ENCODE measurements around the gene CCND2.

CCND2 gene

DNA sequence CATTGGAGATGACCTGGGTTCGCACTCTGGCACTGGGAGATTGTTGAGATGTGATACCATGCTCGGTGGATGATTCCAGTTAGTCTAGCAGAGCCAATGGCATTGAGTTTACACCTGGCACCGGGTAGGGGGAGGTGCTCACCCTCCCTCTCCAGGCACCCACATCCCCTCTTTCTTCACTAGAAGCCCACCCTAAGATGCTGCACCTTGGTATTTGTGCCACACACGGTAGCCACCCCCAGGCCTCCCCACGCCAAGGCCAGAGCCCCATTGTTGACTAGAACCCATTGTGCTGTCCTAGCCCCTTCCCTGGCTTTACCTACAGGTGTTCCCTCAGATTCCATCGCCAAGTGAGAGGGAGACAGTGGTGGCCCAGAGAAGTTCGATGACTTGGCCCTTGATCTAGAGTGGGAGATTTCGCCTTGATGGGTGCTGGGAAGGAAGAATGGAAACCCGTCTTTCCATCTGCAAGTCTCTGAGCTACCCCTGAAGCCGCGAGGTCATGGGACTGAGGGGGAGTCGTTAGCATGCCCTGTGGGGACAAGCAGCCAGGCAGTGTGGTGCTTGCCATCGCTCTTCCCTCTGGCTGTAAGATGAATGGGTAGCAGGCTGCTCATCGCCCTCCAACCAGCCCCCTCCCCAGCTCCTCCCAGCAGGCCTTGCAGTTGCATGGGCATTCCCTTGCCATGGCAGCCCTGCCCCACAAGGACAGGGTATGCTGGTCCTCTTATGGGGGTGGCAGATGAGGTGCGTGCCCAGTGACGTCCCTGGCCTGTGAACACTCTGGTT, 8.7 kb downstream of the CCND2 start:
- no peak for TF ChIP-seq Cebpa-rat (IDR thresholded peaks at IDR 0.05)
- H3K4me2 ChIP-seq: no peak overlapping the region
- no peak overlapping the region for H3K4me3 ChIP-seq
- no peaks in the 10 kb centered on the region for H3K9me3 ChIP-seq (replicated peaks in 1 of 11)
- H3K36me3 ChIP-seq: no peaks in the 10 kb centered on the region
- no peaks in the 10 kb centered on the region; a peak in 1 of 22 replicates for H4K20me1 ChIP-seq
- H3K27ac ChIP-seq: no peak overlapping the region
- H3K27me3 ChIP-seq: peaks cover 3 to 32% (median 15%) of the 10 kb centered on the region in 11 experiments; a peak in 14 of 22 replicates
- H3K4me1 ChIP-seq: peaks cover 0 to 39% (median 12%) of the 10 kb centered on the region in 10 experiments; a peak in 10 of 20 replicates
- H3K9ac ChIP-seq: no peak overlapping the region

DNA sequence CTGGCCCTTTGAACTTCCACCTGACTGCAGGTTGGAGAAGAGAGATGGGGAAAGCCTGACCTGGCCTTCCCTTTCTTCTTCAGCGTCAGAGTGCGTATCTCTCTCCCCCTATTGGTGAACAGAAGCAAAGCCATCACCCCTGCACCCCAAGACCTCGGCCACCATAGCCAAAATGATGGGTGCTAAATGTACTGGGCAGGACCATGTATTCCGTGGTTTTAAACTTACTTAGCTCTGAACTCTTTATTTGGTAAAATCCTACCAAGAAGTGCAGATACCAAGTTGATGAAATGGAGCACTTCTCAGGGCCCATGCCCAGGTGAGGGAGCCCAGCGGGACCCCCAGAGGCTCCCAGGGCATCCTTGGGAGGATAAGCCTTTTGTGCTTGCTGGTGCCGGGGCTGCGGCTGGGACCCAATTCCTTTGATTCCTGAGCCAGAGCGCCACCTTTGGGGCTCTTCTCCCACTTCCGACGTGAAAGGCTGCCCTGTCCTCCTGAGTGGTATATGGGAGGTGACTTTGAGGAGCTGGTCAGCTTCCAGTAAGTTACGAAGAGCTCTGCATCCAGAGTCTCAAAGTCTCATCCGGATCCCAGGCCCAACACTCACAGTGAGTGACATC, 9.4 kb downstream of the CCND2 start:
- H3K9me3 ChIP-seq (replicated peaks in 1 of 11): no peaks in the 10 kb centered on the region
- no peak overlapping the region for H3K9ac ChIP-seq
- H3K4me3 ChIP-seq: no peak overlapping the region
- no peak for TF ChIP-seq Cebpa-rat (IDR thresholded peaks at IDR 0.05)
- H3K27ac ChIP-seq: no peak overlapping the region
- no peaks in the 10 kb centered on the region for H3K36me3 ChIP-seq
- H3K27me3 ChIP-seq: peaks cover 0 to 26% (median 8%) of the 10 kb centered on the region in 11 experiments; a peak in 12 of 22 replicates
- H4K20me1 ChIP-seq: no peaks in the 10 kb centered on the region; a peak in 1 of 22 replicates
- H3K4me1 ChIP-seq: peaks cover 0 to 46% (median 18%) of the 10 kb centered on the region in 10 experiments; a peak in 12 of 20 replicates
- no peak overlapping the region for H3K4me2 ChIP-seq

DNA sequence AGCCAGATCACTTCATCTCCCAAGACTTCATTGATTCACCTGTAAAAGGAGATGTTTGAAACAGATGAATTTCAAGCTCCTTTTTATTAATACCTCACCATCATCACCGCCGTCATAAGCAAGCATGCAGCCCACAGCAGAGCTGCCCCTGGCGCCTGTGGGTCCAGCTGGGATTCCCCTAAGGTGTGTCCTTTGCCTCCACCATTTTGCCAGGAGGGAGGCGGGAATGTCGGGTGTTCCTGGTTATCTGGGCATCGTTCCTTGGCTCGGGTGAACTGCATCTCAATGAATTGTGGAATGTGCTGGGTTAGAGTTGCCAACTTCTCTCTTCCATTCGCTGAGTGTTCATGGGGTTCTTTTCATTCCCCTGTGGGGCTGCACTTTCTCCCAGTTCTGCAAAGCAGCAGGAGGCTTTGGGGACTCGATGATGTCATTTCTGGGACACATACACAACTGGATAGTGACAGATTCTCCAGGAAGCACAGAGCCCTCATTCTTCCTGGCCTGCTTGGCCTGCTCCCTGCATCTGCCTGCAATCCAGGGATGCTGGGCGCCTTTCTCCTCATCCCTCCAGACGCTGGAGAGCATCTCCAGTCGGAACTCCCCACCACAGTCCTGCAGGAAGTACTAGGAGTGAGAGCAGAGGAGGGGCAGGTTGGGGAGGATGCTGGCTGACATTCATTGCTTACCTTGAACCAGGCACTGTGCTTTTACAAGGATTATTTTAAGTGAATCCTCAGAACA, 10.1 kb downstream of the CCND2 start:
- TF ChIP-seq Cebpa-rat (IDR thresholded peaks at IDR 0.05): no peak
- peaks cover 3 to 46% (median 21%) of the 10 kb centered on the region in 10 experiments for H3K4me1 ChIP-seq
- peaks cover 0 to 20% (median 6%) of the 10 kb centered on the region in 11 experiments; a peak in 11 of 22 replicates for H3K27me3 ChIP-seq
- no peak overlapping the region for H3K27ac ChIP-seq
- H3K9me3 ChIP-seq (replicated peaks in 1 of 11): no peaks in the 10 kb centered on the region
- no peak overlapping the region for H3K9ac ChIP-seq
- no peaks in the 10 kb centered on the region for H4K20me1 ChIP-seq
- no peak overlapping the region for H3K4me3 ChIP-seq
- H3K36me3 ChIP-seq: no peaks in the 10 kb centered on the region
- no peak overlapping the region for H3K4me2 ChIP-seq

GRCh38 chr12:4284306-4284705, 10.7 kb downstream of the CCND2 start:
- H3K4me2 ChIP-seq: no peak overlapping the region
- no peak overlapping the region for H3K9ac ChIP-seq
- H3K27ac ChIP-seq: no peak overlapping the region
- H3K36me3 ChIP-seq: no peaks in the 10 kb centered on the region
- no peaks in the 10 kb centered on the region for H4K20me1 ChIP-seq
- H3K9me3 ChIP-seq (replicated peaks in 1 of 11): no peaks in the 10 kb centered on the region
- H3K4me1 ChIP-seq: peaks cover 9 to 46% (median 24%) of the 10 kb centered on the region in 10 experiments
- no peak overlapping the region for H3K4me3 ChIP-seq
- TF ChIP-seq Cebpa-rat (IDR thresholded peaks at IDR 0.05): no peak
- H3K27me3 ChIP-seq: peaks cover 0 to 13% (median 3%) of the 10 kb centered on the region in 11 experiments; a peak in 10 of 22 replicates

DNA sequence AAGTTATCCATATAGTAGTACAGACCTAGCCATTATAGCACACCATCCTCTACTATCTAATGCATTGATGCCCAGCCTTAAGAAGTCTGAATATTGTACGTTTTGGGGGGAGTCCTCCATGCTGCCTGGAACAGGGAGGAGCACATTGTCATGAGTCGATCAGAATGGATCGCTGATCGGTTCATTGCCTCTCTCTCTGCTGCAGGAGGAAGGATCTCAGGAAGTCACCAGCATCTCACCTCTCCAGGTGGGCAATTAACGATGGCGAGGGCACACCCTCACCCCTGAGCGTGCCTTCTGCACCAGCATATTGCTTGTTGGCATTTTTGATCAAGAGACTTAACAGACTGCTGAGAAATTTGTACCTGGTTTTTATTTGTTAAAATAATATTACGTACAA, 11.5 kb downstream of the CCND2 start:
- Histone ChIP-seq H4K20me1 (no peaks in the 10 kb centered on the region), H3K27me3 (peaks cover 0 to 6% (median 1%) of the 10 kb centered on the region in 11 experiments; a peak in 8 of 22 replicates), H3K9ac (no peak overlapping the region), H3K27ac (no peak overlapping the region), H3K36me3 (no peaks in the 10 kb centered on the region), H3K9me3 (replicated peaks in 1 of 11) (no peaks in the 10 kb centered on the region), H3K4me2 (no peak overlapping the region), H3K4me1 (peaks cover 15 to 53% (median 32%) of the 10 kb centered on the region in 10 experiments), H3K4me3 (no peak overlapping the region)
- TF ChIP-seq Cebpa-rat (IDR thresholded peaks at IDR 0.05): no peak

GRCh38 chr12:4286228-4286627, 12.7 kb downstream of the CCND2 start:
- no peak overlapping the region for H3K4me3 ChIP-seq
- TF ChIP-seq Cebpa-rat (IDR thresholded peaks at IDR 0.05): no peak
- no peak overlapping the region for H3K27ac ChIP-seq
- no peaks in the 10 kb centered on the region for H3K9me3 ChIP-seq (replicated peaks in 1 of 11)
- H3K27me3 ChIP-seq: no peaks in the 10 kb centered on the region
- H4K20me1 ChIP-seq: no peaks in the 10 kb centered on the region
- H3K4me1 ChIP-seq: peaks cover 15 to 57% (median 37%) of the 10 kb centered on the region in 10 experiments
- H3K4me2 ChIP-seq: peak overlapping the region in 5 of 11 experiments; percentile 41 to 97 (median 86); a peak in 9 of 22 replicates
- no peaks in the 10 kb centered on the region for H3K36me3 ChIP-seq
- no peak overlapping the region for H3K9ac ChIP-seq

- H4K20me1 ChIP-seq: no peaks in the 10 kb centered on the region
- H3K36me3 ChIP-seq: no peaks in the 10 kb centered on the region
- no peaks in the 10 kb centered on the region for H3K27me3 ChIP-seq
These were observed 13.3 kb downstream of the CCND2 start for GRCh38 chr12:4286771-4287317.

DNA sequence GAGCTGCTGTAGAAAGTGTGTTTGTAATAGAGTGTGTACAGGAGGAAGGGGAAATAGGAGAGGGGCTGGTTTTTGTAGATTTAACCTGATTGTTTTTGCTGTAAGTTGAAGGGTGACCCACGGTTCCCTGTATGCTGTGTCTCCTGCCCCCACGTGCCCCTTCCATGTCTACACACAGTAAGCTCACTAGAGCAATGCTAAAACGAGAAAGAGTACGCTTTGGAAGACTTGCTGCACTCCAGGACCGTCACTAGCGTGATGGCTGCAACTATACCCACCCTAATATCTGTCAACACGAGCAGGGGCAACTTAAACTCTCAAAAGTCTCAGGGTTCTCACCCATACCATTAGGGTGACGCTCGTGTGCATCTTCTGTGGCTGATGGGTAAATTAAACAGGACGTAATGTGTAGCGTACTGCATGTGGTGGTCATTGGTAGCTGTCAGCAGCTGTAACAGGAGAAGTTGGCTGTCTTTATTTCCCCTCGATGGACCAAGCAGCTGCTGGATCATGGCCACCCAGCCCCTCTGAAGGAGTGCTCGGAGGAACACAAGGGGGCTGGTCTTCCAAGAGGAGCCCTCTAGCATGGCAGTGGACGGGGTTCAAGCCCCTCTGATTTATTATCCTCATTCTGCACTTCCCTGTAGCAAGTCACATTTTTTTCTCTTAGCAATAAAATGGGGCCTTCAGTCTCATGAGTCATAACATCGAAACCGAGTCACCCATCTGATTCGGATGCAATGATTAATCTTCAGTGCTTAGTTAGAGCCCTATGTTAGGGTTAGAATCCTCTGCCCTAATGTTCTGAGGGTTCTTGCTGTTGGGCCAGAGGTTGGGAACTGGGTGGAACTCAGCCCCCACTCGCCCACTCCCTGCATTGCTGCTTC, 14.0 kb downstream of the CCND2 start:
- no peaks in the 10 kb centered on the region for H3K9me3 ChIP-seq (replicated peaks in 1 of 11)
- H3K4me2 ChIP-seq: peak overlapping the region in 7 of 11 experiments; percentile 76 to 97 (median 86); a peak in 12 of 22 replicates
- H4K20me1 ChIP-seq: no peaks in the 10 kb centered on the region; a peak in 1 of 22 replicates
- no peaks in the 10 kb centered on the region for H3K36me3 ChIP-seq
- TF ChIP-seq Cebpa-rat (IDR thresholded peaks at IDR 0.05): no peak
- H3K27me3 ChIP-seq: no peaks in the 10 kb centered on the region
- peak overlapping the region in 2 of 11 experiments; percentile 81 to 88; a peak in 3 of 22 replicates for H3K27ac ChIP-seq
- H3K4me3 ChIP-seq: no peak overlapping the region
- H3K9ac ChIP-seq: no peak overlapping the region
- peaks cover 15 to 59% (median 37%) of the 10 kb centered on the region in 10 experiments for H3K4me1 ChIP-seq

More at GRCh38 chr12:4286771-4287317, 13.3 kb downstream of the CCND2 start:
- no peak for TF ChIP-seq Cebpa-rat (IDR thresholded peaks at IDR 0.05)
- no peak overlapping the region for H3K27ac ChIP-seq
- no peaks in the 10 kb centered on the region for H3K9me3 ChIP-seq (replicated peaks in 1 of 11)
- no peak overlapping the region for H3K4me3 ChIP-seq
- H3K9ac ChIP-seq: no peak overlapping the region
- peaks cover 15 to 59% (median 37%) of the 10 kb centered on the region in 10 experiments for H3K4me1 ChIP-seq
- H3K4me2 ChIP-seq: peak overlapping the region in 3 of 11 experiments; percentile 86 to 97 (median 95); a peak in 6 of 22 replicates

Measured in BLaER1 treated with 17β-estradiol and CSF1 and Interleukin-3, amounts not matched to agents 10 nM and 100 nM (cell line).